Kidney (tissue), 14 donors: Measurements from ENCODE around the gene KIRREL3. TPM values are rescaled to one million over a fixed set of nuclear protein-coding genes. Genes with fewer than 3 reads are reported as not detected.

ENCODE experiments used
- DNase-seq, 5 donors: peaks; one replicate each; pipeline ENCODE4 v3.0.0-alpha.2; 2013 to 2020
- FAIRE-seq: peaks from 2 replicates; lab custom pipeline; 2012; peaks lifted over from hg19 to GRCh38; lab: Jason Lieb, UNC
- H3K27ac ChIP-seq, 2 donors: one replicate each; pipeline ENCODE4 v1.7.0; 2013; ENCODE audit warnings: low read depth in 2 of 2, low read length in 2 of 2, inconsistent platforms in 1 of 2
- H3K27me3 ChIP-seq: one replicate; pipeline ENCODE4 v1.7.1; 2013; ENCODE audit warnings: low read length, inconsistent platforms; ENCODE audit not compliant: control insufficient read depth, insufficient read depth
- H3K36me3 ChIP-seq, 3 donors: one replicate each; pipeline versions ENCODE4 v1.7.0 to v1.7.1; 2013; ENCODE audit warnings: low read length in 3 of 3, control low read depth in 1 of 3, inconsistent platforms in 1 of 3; ENCODE audit not compliant: insufficient read depth in 3 of 3, control insufficient read depth in 2 of 3
- H3K4me1 ChIP-seq, 3 donors: one replicate each; pipeline versions ENCODE4 v1.7.0 to v1.7.1; 2013; ENCODE audit warnings: low read length in 3 of 3, inconsistent platforms in 1 of 3, low read depth in 1 of 3; ENCODE audit not compliant: control insufficient read depth in 2 of 3, insufficient read depth in 2 of 3
- H3K4me3 ChIP-seq, 3 donors: one replicate each; pipeline versions ENCODE4 v1.7.0 to v1.8.1; 2013; ENCODE audit warnings: low read length in 3 of 3, control low read depth in 1 of 3, inconsistent platforms in 1 of 3
- H3K9ac ChIP-seq, 3 donors: one replicate each; pipeline versions ENCODE4 v1.7.0 to v1.7.1; 2013; ENCODE audit warnings: low read length in 3 of 3, control low read depth in 1 of 3, inconsistent platforms in 1 of 3
- H3K9me3 ChIP-seq, 3 donors: one replicate each; pipeline versions ENCODE4 v1.7.0 to v1.7.1; 2013; ENCODE audit warnings: low read length in 3 of 3, control low read depth in 1 of 3, inconsistent platforms in 1 of 3; ENCODE audit not compliant: control insufficient read depth in 2 of 3, insufficient read depth in 1 of 3
- CTCF ChIP-seq: IDR thresholded peaks from 3 replicates; pipeline ENCODE4 v1.5.1; 2012; ENCODE audit warnings: mild to moderate bottlenecking, moderate library complexity, borderline replicate concordance; ENCODE audit not compliant: insufficient read depth; ENCODE audit errors: extremely low read depth
- intact Hi-C: fragments of 100-400 bp; cut with DNase I; formaldehyde crosslinking; loops from one replicate; pipeline ENCODE4 v1.11.1; 2022
- polyA plus RNA-seq: library from polyadenylated mRNA; stranded (reverse); fragments of 350-450 nt; fragmentation: Illumina TruSeq; extraction: RNeasy Lipid Tissue Mini Kit (QIAGEN cat#74804); gene quantifications from one replicate; pipeline ENCODE4 v1.2.3, GENCODE V29; 2014; ENCODE audit warnings: low read depth, low replicate concordance; ENCODE audit not compliant: insufficient read depth
- total RNA-seq: library from RNA; stranded (reverse); fragmentation: NEBNext Ultra II Directional; extraction: Animal tissue kit (Norgen Biotek cat#: 25700); gene quantifications from one replicate; pipeline ENCODE4 v1.2.1, GENCODE V29; 2021
- donor health status: control.
- donor health status: control.
- donor health status: control.
- donor health status: control.
- donor health status: control.
- donor health status: DM: yes; HTN: yes; CAD: no.
- donor health status: Normal renal cell carcinoma (clear cell type).

Gene KIRREL3
- total and polyA plus RNA-seq, 2 donors from 2014 or later, result 0.19 to 0.22 TPM

- FAIRE-seq (no peak), DNase-seq (no peak)
- Histone ChIP-seq H3K9me3 (no peaks in the 10 kb centered on the region), H3K27me3 (no peaks in the 10 kb centered on the region), H3K4me1 (no peaks in the 10 kb centered on the region), H3K27ac (no peak overlapping the region), H3K9ac (no peak overlapping the region), H3K4me3 (no peak overlapping the region), H3K36me3 (no peaks in the 10 kb centered on the region)
- intact Hi-C loops, result no loop called here
- no peak for TF ChIP-seq CTCF
Observed at GRCh38 chr11:126599217-126599897, 401.2 kb downstream of the KIRREL3 start.

GRCh38 chr11:126598344-126599216 is 402.0 kb downstream of the KIRREL3 start:
- intact Hi-C loops, result no loop called here
- no peaks in the 10 kb centered on the region for H3K9me3 ChIP-seq
- no peak for FAIRE-seq

DNA sequence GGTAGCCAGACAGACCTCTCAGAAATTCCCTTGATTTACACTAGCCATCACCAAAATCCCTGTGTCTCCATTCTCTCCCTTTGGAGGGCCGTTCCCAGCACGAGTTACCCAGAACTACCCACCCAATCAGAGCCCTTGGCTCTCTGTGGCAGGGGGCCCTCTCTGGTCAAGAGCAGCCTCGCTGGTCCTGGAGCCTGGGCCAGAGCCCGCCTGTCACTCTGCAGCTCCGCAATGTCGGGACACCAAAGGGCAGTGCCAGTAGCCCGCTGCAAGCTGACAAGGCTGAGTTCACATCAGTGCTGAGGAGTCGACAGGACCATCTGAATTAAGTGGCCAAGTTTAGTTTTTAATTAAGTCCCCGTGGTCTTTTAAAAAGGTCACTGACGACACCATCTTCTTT is 403.5 kb downstream of the KIRREL3 start:
- no peaks in the 10 kb centered on the region for H3K36me3 ChIP-seq
- H3K4me3 ChIP-seq, result no peak overlapping the region
- TF ChIP-seq CTCF, result no peak
- no peaks in the 10 kb centered on the region for H3K27me3 ChIP-seq
- DNase-seq (no peak), FAIRE-seq (no peak)
- no peak overlapping the region for H3K9ac ChIP-seq
- intact Hi-C loops, result no loop called here
- no peaks in the 10 kb centered on the region for H3K9me3 ChIP-seq
- no peak overlapping the region for H3K27ac ChIP-seq
- H3K4me1 ChIP-seq, result no peaks in the 10 kb centered on the region

More at GRCh38 chr11:126598344-126599216, 402.0 kb downstream of the KIRREL3 start:
- Histone ChIP-seq H3K36me3 (no peaks in the 10 kb centered on the region), H3K9ac (no peak overlapping the region), H3K4me3 (no peak overlapping the region), H3K27me3 (no peaks in the 10 kb centered on the region), H3K4me1 (no peaks in the 10 kb centered on the region), H3K27ac (no peak overlapping the region)
- no peak for TF ChIP-seq CTCF
- no peak for DNase-seq
